SKM-1 treated with dmso at 0.1 percent for 144 hours (cell line): ENCODE data around the gene IGFN1.
A peak's percentile ranks its signal among the peaks of the same experiment; 100 is the strongest.
"Not testable (repeated sequence)": the region's sequence is repeated elsewhere in the genome, so short reads cannot be mapped to it uniquely, and the experiment has no call there.

ENCODE experiments used
- DNase-seq: peaks from one replicate; lab custom pipeline; 2025; ENCODE audit not compliant: unreplicated experiment; lab: John Stamatoyannopoulos, UW

Gene IGFN1

DNA sequence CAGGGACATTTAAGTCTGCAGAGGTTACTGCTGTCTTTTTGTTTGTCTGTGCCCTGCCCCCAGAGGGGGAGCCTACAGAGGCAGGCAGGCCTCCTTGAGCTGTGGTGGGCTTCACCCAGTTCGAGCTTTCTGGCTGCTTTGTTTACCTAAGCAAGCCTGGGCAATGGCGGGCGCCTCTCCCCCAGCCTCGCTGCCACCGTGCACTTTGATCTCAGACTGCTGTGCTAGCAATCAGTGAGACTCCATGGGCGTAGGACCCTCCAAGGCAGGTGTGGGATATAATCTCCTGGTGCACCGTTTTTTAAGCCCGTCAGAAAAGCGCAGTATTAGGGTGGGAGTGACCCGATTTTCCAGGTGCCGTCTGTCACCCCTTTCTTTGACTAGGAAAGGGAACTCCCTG lies 49.0 kb downstream of the IGFN1 start:
- DNase-seq, result not testable (repeated sequence)

DNA sequence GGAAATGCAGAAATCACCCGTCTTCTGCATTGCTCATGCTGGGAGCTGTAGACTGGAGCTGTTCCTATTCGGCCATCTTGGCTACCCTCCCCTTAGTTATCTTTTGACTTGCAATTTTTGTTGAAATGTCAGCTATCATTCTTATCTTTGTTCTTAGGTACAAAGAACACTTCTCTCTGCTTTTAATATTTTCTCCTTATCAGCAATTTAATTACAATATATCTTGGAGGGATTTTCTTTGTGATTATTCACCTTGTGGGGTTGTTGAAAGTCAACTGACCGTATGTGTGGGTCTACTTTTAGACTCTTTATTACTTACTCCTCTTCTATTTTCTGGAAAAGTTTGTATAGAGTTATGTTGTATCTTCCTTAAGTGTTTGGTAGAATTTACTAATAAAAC lies 49.5 kb downstream of the IGFN1 start:
- DNase-seq, result no peak

DNA sequence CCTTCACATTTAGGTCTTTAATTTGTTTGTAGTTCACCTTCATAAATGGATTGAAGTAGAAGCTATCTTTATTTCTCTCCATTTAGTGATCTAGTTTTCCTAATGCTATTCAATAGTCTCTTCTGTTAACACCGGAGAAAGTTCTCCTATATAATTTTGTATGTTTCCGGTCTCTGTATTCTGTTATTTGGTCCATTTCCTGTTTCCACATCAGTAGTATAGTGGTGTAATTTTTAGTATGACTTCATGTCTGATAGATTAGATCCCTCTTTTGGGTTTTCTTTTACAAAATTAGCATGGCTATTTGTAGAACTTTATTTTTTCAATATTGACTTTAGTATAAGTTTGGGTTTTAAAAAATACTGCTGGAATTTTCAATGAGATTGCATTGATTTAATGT lies 51.1 kb downstream of the IGFN1 start:
- DNase-seq, result peak; percentile 40

DNA sequence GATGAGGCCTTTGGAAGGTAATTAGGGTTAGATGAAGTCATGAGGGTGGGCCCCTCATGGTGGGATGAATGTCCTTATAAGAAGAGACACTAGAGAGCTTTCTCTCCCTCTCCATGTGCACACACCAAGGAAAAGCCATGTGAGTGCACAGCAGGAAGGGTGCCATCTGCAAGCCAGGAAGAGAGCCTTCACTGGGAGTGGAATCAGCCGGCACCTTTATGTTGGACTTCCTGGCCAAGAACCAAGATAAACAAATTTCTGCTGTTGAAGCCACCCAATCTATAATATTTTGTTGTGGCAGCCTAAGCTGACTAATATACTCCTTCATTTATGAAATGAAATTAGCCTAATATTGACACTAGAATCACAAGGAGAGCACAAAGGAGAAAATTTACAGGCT lies 54.5 kb downstream of the IGFN1 start:
- no peak for DNase-seq

DNA sequence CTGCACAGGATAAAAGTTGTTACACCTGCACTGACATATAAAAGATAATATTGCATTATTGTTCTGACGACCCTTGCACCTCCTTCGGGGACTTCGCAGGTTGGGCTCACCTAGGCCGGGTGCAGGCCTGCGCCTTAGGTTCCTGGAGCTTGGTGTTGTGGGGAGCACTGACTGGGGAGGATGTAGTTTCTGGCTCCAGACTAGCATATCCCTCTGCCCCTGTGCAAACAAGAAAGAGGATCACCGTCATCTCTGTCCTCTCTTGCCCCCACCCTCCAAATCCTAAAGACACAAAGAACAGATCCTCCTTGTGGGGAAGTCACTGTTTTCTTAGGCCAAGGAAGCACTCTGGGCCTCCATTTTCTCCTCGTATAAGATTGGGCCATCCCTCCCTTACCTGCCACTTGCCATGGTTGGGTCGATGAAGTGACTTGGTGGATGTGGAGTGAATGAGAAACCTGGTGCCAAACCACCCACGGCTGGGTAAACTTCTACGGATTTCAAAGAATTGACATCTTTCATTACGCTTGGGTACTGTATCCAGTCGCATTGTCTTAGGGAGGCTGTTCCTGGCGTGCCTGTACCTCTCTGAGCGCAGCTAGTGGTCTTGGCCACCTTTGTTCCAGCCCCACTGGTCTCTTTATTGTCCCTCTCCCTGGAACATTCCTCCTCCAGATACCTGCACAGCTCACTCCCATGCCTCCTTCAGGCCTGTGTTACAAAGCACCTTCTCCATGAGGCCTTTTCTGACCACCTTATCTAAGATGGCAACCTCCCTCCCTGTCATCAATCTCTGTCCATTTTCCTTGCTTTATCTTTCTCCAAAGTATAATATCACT lies 58.3 kb downstream of the IGFN1 start:
- DNase-seq, result no peak

DNA sequence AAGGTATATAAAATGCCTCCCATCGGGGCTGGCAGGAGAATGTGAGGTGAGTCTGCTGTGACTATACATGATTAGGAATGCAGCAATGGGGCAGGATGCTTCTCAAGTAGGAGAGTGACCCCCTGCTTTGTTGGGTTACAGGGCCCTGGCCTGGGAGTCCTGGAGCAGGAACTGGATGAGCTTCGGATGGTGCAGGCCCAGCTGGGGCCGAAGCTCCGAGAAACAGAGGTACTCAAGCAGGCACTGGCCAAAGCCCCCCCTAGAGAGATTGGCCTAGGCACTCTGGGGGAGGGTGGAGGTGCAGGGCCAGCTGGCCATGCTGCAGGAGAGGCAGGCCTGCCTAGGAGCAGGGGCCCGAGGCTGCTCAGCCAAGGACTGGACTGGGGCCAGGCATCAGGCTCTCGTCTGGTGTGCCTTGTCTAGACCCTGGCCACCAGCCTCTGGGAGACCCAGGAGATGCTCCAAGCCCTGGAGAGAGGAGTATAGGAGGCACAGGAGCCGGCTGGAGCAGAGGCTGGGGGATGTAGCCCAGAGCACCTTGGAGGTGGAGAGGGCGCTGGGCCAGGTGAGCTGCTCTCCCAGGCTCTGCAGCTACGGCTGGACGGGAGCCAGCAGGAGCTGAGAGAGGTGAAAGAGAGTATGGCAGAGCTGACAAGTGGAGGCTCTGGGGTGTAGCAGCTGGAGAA lies 59.8 kb downstream of the IGFN1 start:
- no peak for DNase-seq

DNA sequence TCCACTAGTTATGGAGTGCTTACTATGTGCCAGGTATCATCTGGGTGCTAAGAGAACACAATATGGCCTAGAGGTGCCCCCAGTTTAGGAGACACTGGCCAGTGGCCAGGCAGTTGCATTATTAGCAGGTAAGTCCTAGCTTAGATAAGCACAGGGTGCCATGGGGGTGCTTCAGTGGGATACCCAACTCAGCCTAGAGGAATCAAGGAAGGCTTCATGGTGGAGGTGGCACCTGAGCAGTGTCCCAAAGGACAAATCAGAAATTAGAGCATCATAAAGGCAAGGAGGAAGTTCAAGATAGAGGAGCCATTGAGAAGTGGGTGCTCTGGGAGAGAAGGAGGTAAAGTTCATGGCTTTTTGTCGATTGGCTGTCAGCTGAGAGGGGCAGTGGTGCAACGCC lies 60.8 kb downstream of the IGFN1 start:
- no peak for DNase-seq

DNA sequence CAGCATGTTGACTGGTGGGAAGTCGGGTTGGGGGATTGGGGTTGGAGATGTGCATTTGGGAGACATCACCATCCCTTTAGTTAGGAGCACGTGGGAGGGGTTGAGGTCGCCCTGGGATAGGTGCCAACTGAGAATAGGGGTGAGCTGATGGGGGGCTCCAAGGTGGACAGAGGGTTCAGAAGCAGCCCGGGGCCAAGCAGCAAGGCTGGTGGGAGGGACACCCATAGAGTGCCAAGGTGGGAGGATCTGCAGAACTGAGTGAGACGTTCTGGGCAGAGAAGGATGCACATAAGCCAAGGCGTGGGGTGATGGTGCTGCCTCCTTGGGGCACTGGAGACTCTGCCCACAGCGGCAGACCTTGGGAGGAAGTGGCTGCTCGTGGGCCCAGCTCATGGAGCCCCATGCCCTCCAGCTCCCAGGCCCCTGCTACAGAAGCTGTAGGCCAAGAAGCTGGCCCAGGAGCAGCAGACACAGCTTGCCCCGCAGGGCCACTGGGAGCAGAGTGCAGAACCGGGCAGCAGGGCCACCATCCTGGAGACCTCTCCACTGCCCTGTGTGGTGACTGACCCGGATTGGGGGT lies 61.3 kb downstream of the IGFN1 start:
- no peak for DNase-seq

DNA sequence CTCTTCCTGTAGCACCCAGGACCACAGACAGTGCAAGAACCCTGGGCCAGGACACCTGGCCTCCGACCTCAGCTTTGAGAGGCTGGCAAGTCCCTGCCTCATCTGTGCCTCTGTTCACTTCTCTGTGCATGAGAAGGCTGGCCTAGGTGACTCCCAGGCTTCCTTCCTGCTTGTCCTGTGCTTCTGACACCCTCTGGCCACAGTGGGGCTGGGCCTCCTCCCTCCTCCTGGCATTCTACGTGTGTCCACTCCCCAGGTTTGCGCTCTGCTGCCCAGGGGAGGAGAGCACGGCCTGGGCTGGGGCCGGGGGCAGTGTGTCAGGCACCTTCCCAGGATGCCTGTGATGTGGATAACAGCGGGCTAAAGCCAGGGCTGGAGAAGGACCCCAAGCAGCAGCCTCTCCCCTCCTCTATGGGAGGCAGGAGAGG lies 62.3 kb downstream of the IGFN1 start:
- no peak for DNase-seq

DNA sequence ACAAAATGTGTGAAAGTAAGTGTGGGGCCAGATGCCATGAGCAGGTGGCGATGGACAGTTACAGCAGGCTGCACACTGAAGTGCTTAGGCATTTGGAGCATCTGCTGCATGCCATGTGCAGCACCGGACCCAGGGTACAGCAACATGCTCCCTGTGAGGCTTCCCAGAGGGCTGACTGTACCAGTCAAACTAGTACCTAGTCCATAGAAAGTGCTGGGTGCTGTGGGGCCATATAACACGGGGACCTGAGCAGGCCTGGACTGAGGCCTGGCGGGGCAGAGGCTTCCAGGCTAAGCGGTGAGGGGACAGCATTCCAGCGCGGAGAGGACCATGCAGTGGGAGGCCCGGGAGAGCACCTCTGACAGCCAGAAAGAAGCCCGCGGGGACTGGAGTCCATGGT lies 62.8 kb downstream of the IGFN1 start:
- no peak for DNase-seq

DNA sequence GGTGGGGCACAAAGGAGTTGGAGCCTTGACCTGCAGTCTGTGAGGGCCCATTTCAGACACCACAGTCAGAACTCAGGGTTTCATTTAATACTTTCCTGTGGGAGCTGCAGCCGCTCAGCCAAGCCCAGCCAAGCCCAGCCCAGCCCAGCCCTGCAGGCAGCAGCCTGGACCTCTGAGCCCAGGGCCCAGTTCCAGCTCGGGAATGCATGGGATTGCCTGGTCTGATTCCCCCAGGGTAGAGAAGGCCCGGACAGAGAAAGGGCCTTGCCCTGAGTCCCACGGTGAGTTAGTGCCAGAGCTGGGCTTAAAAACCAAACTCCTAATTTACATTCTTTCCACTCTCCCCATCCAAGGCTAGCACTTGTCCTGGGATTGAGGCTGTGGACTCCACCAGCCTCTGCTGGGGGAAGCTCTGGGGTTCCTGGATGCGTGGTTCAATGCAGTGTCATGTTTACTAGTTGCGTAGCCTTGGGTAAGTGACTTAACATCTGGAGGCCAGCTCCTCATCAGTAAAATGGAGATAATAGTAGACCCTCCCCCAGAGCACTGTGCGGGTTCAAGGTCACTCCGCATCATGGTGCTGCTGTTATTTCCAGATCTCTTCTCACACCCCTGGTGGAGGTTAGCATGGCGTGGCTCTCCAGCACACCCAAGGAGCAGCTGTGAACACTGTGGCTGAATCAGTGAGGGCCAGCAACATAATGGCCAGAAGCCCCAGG lies 63.4 kb downstream of the IGFN1 start:
- no peak for DNase-seq

DNA sequence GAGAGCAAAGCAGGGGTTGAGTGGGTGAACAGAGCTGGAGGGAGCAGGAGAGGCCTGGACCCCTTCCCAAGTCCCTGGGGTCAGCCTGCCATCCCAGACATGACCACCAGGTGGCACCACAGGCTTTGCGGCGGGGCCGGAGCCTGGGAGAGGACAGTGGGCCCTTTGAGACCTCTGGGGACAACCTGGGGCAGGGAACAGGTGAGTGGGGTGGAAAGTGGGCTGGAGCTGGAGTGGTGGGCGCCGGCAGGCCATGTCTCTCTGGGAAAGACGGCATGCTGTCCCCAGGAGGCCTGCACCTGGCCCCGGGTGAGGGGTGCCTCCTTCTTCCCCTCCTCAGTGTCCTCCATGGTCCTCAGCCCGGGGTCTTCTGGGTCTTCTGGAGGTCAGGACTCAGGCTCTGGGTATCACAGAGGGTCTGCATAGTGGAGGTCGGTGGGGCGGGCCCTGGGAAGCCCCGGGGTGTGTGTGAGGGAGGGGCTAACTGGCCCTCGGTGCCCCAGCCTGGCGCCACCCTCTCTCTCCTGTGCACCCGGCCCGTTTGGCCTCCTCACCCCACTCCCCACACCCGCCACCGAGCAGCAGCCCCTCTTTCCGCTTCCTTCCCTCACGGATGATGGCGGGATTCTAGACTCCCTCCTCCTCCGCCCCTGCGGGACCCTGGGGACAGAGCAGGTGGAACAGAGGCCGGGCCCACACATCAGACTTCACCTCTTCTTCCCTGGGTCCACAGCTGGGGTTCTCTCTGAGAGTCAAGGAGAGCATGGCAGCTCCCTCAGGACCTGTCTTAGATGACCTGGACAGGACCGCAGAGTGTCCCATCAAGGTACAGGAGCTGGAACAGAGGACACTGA lies 64.2 kb downstream of the IGFN1 start:
- peak; percentile 14 for DNase-seq

DNA sequence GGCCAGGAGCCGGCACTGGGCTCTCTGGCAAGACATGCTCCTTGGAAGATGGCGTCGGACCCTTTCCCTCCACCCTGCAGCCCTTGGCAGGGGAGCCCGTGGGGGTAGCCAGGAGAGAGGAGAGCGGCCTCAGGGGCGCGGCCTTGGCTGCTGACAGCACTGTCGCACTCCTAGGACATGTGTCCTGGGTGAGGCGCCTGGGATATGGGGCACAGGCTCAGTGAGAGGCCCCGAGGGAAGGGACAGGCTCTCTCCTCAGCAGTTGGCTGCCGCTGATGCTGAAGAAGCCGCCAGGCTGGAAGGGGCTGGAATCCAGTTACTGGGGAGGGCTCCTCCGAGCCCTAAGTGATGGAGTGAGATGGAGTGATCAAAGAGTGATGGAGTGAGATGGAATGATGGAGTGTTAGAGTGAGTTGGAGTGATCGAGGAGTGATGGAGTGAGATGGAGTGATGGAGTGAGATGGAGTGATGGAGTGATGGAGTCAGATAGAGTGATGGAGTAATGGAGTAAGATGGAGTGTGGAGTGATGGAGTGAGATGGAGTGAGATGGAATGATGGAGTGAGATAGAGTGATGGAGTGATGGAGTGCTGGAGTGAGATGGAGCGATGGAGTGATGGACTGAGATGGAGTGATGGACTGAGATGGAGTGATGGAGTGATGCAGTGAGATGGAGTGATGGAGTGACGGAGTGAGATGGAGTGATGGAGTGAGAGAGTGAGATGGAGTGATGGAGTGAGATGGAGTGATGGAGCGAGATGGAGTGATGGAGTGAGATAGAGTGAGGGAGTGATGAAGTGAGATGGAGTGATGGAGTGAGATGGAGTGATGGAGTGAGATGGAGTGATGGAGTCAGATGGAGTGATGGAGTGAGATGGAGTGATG lies 65.1 kb downstream of the IGFN1 start:
- DNase-seq, result no peak

DNA sequence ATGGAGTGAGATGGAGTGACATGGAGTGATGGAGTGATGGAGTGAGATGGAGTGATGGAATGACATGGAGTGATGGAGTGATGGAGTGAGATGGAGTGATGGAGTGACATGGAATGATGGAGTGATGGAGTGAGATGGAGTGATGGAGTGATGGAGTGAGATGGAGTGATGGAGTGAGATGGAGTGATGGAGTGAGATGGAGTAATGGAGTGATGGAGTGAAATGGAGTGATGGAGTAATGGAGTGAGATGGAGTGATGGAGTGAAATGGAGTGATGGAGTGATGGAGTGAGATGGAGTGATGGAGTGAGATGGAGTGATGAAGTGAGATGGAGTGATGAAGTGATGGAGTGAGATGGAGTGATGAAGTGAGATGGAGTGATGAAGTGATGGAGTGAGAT lies 67.5 kb downstream of the IGFN1 start:
- not testable (repeated sequence) for DNase-seq

DNA sequence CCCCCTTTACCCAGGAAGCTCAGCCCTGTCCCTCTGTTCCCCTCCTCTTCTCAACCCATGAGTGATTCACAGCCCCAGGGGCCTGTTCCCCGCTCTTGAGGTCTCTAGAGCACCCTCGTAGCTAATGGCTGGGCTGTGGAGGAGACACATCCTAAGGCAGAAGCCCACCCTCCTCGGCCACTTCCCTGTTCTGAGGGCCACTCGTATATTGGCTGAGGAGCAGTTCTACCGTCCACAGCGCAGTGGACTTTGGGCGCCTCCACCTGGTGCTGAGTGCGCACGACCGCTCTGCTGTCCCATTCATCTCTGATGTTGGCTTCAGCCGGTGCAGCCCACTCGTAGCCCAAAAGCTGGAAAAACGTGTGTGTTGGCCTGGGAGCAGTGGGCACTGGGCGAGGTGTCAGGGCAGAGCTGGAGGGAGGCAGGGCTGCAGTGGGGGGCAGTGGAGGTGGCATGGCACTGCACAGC lies 68.2 kb downstream of the IGFN1 start:
- DNase-seq, result no peak

DNA sequence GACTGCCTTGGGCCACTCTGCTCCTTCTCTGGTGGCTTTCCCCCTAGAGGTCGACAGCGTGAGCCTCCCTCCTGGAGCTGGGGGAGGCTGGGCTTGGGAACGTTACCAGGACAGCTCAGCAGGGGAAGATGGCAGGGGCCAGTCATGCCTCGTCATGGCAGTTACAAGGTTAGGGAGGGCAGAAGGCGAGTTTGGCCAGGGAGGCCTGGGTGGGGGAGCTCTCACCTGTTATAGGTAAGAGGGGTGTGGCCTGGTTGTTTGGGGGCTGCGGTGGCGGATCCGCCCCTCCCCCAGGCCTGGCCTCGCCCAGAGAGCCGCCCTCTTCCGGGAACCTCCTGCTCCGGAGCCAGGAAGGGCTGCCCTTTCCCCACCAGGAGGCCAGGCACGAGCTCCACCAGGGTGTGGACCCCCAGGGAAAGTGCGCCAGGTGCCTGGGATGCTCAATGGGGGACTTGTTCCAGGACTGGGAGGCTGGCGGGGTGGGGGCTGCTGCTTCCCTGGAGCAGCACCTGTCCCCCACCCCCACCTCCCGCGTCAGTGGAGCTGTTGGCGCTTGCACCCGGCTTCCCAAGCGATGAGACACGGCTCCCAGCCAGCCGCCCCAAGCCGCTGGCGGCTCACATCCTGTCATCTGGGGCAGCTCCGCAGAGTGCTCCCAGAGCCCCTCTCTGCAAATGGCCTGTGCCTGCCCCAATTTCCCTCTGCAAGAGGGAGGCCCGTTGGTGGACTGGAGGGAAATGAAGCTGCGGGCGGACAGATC lies 69.0 kb downstream of the IGFN1 start:
- no peak for DNase-seq

DNA sequence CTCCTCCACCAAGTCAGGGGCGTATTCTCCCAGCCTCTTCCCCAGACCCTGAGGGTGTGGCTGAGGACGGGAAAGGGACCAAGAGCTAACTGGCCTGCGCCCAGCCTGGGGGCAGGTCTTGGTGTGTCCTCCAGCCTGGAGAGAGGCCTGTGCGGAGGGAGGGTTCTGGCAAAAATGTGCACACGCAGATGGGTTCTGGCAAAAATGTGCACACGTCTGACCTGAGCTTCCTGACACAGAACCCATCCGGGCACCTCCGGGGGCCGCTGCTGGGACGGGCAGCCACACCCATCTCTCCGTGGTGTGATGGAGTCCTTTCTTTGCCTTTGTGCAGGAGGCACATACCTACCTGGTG lies 69.6 kb downstream of the IGFN1 start:
- no peak for DNase-seq

DNA sequence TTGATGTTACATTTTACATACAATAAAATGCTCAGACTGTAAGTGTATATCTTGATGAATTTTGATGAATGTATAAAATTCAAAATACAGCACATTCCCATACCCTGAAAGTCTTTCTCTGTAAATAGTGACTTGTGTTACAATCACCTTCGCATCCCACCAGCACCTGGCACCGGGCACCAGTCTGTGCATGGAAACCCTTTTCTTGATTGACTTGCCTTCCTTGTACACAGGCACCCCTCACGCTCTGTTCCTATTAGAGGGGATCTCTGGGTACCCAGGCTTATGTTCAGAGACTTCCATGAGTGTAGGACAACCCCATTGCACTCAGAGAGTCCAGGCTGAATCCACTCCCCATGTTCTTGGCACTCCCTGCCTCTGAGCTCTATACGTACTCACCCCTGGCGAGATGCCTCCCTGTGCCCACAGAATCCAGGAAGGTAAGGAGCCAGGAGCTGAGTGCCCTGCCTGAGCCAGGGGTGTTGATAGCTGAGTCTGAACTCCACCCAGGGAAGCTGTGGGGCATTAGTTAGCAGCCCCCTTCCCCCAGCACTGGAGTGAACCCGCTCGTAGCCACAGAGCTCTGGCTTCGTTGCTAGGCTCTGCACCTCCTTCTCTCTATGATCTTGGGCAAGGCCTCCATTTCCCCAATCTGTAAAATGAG lies 70.2 kb downstream of the IGFN1 start:
- DNase-seq, result no peak
